Measurements from ENCODE around the gene DNM1L. TPM values are rescaled to one million over a fixed set of nuclear protein-coding genes. Genes with fewer than 3 reads are reported as not detected.

The DNM1L gene
- total and polyA plus RNA-seq, 7 donors = 13.8 to 77.2 (median 67.3) TPM

GRCh38 chr12:32739279-32739678 lies 60.2 kb downstream of the DNM1L start:
- no peak for DNase-seq
- Histone ChIP-seq H3K36me3 (peaks cover 2 to 97% (median 21%) of the 10 kb centered on the region in 4 donors), H3K4me3 (no peak overlapping the region), H3K9me3 (no peaks in the 10 kb centered on the region), H3K27me3 (no peaks in the 10 kb centered on the region), H3K4me1 (no peaks in the 10 kb centered on the region), H3K27ac (no peak overlapping the region)
- 69 to 86% methylated on average over 2 of the region's 2 CpGs for WGBS, 2 donors
- intact Hi-C loops (cut with DNase I) = no loop called here
- TF ChIP-seq POLR2A (IDR thresholded peaks at IDR 0.05) = no peak
- no peak for TF ChIP-seq POLR2AphosphoS5 (IDR thresholded peaks at IDR 0.05)
- TF ChIP-seq EP300 (IDR thresholded peaks at IDR 0.05) = no peak
- no peak for TF ChIP-seq CTCF (IDR thresholded peaks at IDR 0.05)

GRCh38 chr12:32742133-32742532 lies 63.0 kb downstream of the DNM1L start:
- Histone ChIP-seq H3K9me3 (no peaks in the 10 kb centered on the region), H3K36me3 (peaks cover 0 to 97% (median 21%) of the 10 kb centered on the region in 4 donors), H3K27me3 (no peaks in the 10 kb centered on the region), H3K27ac (no peak overlapping the region), H3K4me1 (no peaks in the 10 kb centered on the region), H3K4me3 (no peak overlapping the region)
- no peak for DNase-seq
- TF ChIP-seq POLR2AphosphoS5 (IDR thresholded peaks at IDR 0.05) = no peak
- TF ChIP-seq EP300 (IDR thresholded peaks at IDR 0.05) = no peak
- TF ChIP-seq POLR2A (IDR thresholded peaks at IDR 0.05) = no peak
- TF ChIP-seq CTCF (IDR thresholded peaks at IDR 0.05) = no peak
- WGBS, 2 donors = 96 to 98% methylated on average over 10 of the region's 10 CpGs
- intact Hi-C loops (cut with DNase I) = no loop called here

- Histone ChIP-seq H3K9me3 (no peaks in the 10 kb centered on the region), H3K27ac (no peak overlapping the region), H3K36me3 (peaks cover 0 to 97% (median 21%) of the 10 kb centered on the region in 4 donors), H3K4me1 (no peaks in the 10 kb centered on the region), H3K4me3 (no peak overlapping the region), H3K27me3 (no peaks in the 10 kb centered on the region)
- TF ChIP-seq POLR2AphosphoS5 (IDR thresholded peaks at IDR 0.05) (no peak), POLR2A (IDR thresholded peaks at IDR 0.05) (no peak), CTCF (IDR thresholded peaks at IDR 0.05) (no peak), EP300 (IDR thresholded peaks at IDR 0.05) (no peak)
- DNase-seq = no peak
- 89 to 97% methylated on average over 2 of the region's 2 CpGs for WGBS, 2 donors
- intact Hi-C loops (cut with DNase I) = no loop called here
Observed at GRCh38 chr12:32743264-32743663, 64.2 kb downstream of the DNM1L start.

- no peak overlapping the region for H3K27ac ChIP-seq
- H3K4me1 ChIP-seq = peaks cover 0 to 19% (median 16%) of the 10 kb centered on the region in 4 donors
- TF ChIP-seq EP300 (IDR thresholded peaks at IDR 0.05) (no peak), CTCF (IDR thresholded peaks at IDR 0.05) (no peak), POLR2A (IDR thresholded peaks at IDR 0.05) (no peak), POLR2AphosphoS5 (IDR thresholded peaks at IDR 0.05) (no peak)
- H3K9me3 ChIP-seq = no peaks in the 10 kb centered on the region
- 23 to 63% methylated on average over 4 of the region's 4 CpGs for WGBS, 2 donors
- no peak for DNase-seq
- no peak overlapping the region for H3K4me3 ChIP-seq
- intact Hi-C loops (cut with DNase I) = no loop called here
- no peaks in the 10 kb centered on the region for H3K27me3 ChIP-seq
- H3K36me3 ChIP-seq = peaks cover 15 to 54% (median 33%) of the 10 kb centered on the region in 4 donors
Observed at GRCh38 chr12:32753605-32754004, 74.5 kb downstream of the DNM1L start.

- peak overlapping the region in 1 of 4 donors; percentile 69 for H3K4me3 ChIP-seq
- H3K9me3 ChIP-seq = no peaks in the 10 kb centered on the region
- peaks cover 12 to 49% (median 31%) of the 10 kb centered on the region in 4 donors for H3K36me3 ChIP-seq
- intact Hi-C loops (cut with DNase I) = no loop called here
- DNase-seq = no peak
- H3K4me1 ChIP-seq = peaks cover 0 to 19% (median 16%) of the 10 kb centered on the region in 4 donors
- peak overlapping the region in 2 of 4 donors; percentile 84 to 92 for H3K27ac ChIP-seq
- WGBS, 2 donors = 17 to 42% methylated on average over 2 of the region's 2 CpGs
- no peaks in the 10 kb centered on the region for H3K27me3 ChIP-seq
- no peak for TF ChIP-seq EP300 (IDR thresholded peaks at IDR 0.05)
- no peak for TF ChIP-seq CTCF (IDR thresholded peaks at IDR 0.05)
- no peak for TF ChIP-seq POLR2AphosphoS5 (IDR thresholded peaks at IDR 0.05)
- no peak for TF ChIP-seq POLR2A (IDR thresholded peaks at IDR 0.05)
Observed at GRCh38 chr12:32754111-32754510, 75.0 kb downstream of the DNM1L start.
